GM19324 (cell line): Measurements from ENCODE around the gene NFS1.

Source experiments
- ATAC-seq: cut with Tn5 transposase; IDR thresholded peaks from one replicate; pipeline ENCODE4 v1.9.1; 2021; ENCODE audit warnings: mild to moderate bottlenecking, moderate library complexity; ENCODE audit not compliant: unreplicated experiment, low FRiP score

The NFS1 gene

GRCh38 chr20:35618263-35619131 is 80.7 kb downstream of the NFS1 start:
- ATAC-seq, result no peak
